ENCODE data around the gene SYNE1.

- TF ChIP-seq POLR2A (IDR thresholded peaks at IDR 0.05) (no peak), CTCF (IDR thresholded peaks at IDR 0.05) (peak; percentile 20 to 90 (median 76)), EP300 (IDR thresholded peaks at IDR 0.05) (no peak)
Measured at GRCh38 chr6:152338335-152339125, 298.6 kb downstream of the SYNE1 start.

Measured in sigmoid colon (tissue), 4 donors.